Mesothelial cell of epicardium (in vitro differentiated cells): Measurements from ENCODE around the gene TXNDC12. TPM values are rescaled to one million over a fixed set of nuclear protein-coding genes. Genes with fewer than 3 reads are reported as not detected.
"Not testable (repeated sequence)": the region's sequence is repeated elsewhere in the genome, so short reads cannot be mapped to it uniquely, and the experiment has no call there.

Experiments
- DNase-seq, 2 experiments: peaks; one replicate each; pipeline ENCODE4 v3.0.0; 2021; ENCODE audit warnings: low spot score in 2 of 2; ENCODE audit not compliant: unreplicated experiment in 2 of 2
- H3K27ac Mint-ChIP-seq: 2 replicates; pipeline ENCODE4 v1.8.0; 2021; ENCODE audit warnings: mixed read lengths
- H3K27me3 Mint-ChIP-seq: 2 replicates; pipeline ENCODE4 v1.8.0; 2021; ENCODE audit warnings: low read depth, mixed read lengths
- H3K36me3 Mint-ChIP-seq: 2 replicates; pipeline ENCODE4 v1.8.0; 2021; ENCODE audit warnings: mixed read lengths
- H3K4me1 Mint-ChIP-seq: 2 replicates; pipeline ENCODE4 v1.8.0; 2021; ENCODE audit warnings: mixed read lengths
- H3K4me3 Mint-ChIP-seq: 2 replicates; pipeline ENCODE4 v1.8.0; 2021; ENCODE audit warnings: mild to moderate bottlenecking, moderate library complexity, mixed read lengths
- H3K9me3 Mint-ChIP-seq: 2 replicates; pipeline ENCODE4 v1.8.0; 2021; ENCODE audit warnings: mixed read lengths
- CTCF ChIP-seq: fragments of 200-600 bp; sonication (generic); IDR thresholded peaks from one replicate; pipeline ENCODE4 v1.5.0; 2021; ENCODE audit warnings: antibody characterized with exemption; ENCODE audit not compliant: unreplicated experiment
- total RNA-seq: library from RNA; stranded (reverse); gene quantifications from 3 replicates; pipeline ENCODE4 v1.2.1, GENCODE V29; 2021

The TXNDC12 gene
- total RNA-seq, 1 donor from 2014 or later: 46.7 TPM

GRCh38 chr1:52022133-52022532 lies 32.9 kb downstream of the TXNDC12 start:
- no peak for DNase-seq
- peaks cover 41% of the 10 kb centered on the region for H3K36me3 Mint-ChIP-seq
- H3K4me1 Mint-ChIP-seq: no peaks in the 10 kb centered on the region
- H3K27me3 Mint-ChIP-seq: no peaks in the 10 kb centered on the region
- no peak overlapping the region for H3K4me3 Mint-ChIP-seq
- no peak for TF ChIP-seq CTCF
- no peak overlapping the region for H3K27ac Mint-ChIP-seq
- no peaks in the 10 kb centered on the region for H3K9me3 Mint-ChIP-seq

GRCh38 chr1:52008071-52008809 lies 46.8 kb downstream of the TXNDC12 start:
- no peaks in the 10 kb centered on the region for H3K9me3 Mint-ChIP-seq
- H3K36me3 Mint-ChIP-seq: no peaks in the 10 kb centered on the region
- TF ChIP-seq CTCF: no peak
- no peak overlapping the region for H3K4me3 Mint-ChIP-seq
- H3K4me1 Mint-ChIP-seq: peaks cover 20% of the 10 kb centered on the region
- peak overlapping the region; percentile 53 for H3K27ac Mint-ChIP-seq
- DNase-seq: no peak
- H3K27me3 Mint-ChIP-seq: no peaks in the 10 kb centered on the region

GRCh38 chr1:52007215-52008002 lies 47.6 kb downstream of the TXNDC12 start:
- no peaks in the 10 kb centered on the region for H3K36me3 Mint-ChIP-seq
- H3K4me3 Mint-ChIP-seq: no peak overlapping the region
- no peaks in the 10 kb centered on the region for H3K9me3 Mint-ChIP-seq
- no peak for TF ChIP-seq CTCF
- peak overlapping the region; percentile 53 for H3K27ac Mint-ChIP-seq
- no peaks in the 10 kb centered on the region for H3K27me3 Mint-ChIP-seq
- peaks cover 20% of the 10 kb centered on the region for H3K4me1 Mint-ChIP-seq
- DNase-seq: no peak

GRCh38 chr1:52006081-52006553 lies 48.9 kb downstream of the TXNDC12 start:
- H3K4me3 Mint-ChIP-seq, H3K36me3 Mint-ChIP-seq, H3K27me3 Mint-ChIP-seq, H3K9me3 Mint-ChIP-seq, DNase-seq: not testable (repeated sequence)
- H3K27ac Mint-ChIP-seq: peak overlapping the region; percentile 77
- peaks cover 20% of the 10 kb centered on the region for H3K4me1 Mint-ChIP-seq

- Mint-ChIP-seq H3K27ac (peak overlapping the region; percentile 77), H3K4me1 (peaks cover 20% of the 10 kb centered on the region)
- H3K9me3 Mint-ChIP-seq, H3K4me3 Mint-ChIP-seq, H3K36me3 Mint-ChIP-seq, DNase-seq, H3K27me3 Mint-ChIP-seq: not testable (repeated sequence)
Observed at GRCh38 chr1:52005548-52005947, 49.4 kb downstream of the TXNDC12 start.

GRCh38 chr1:52003877-52004276 lies 51.1 kb downstream of the TXNDC12 start:
- Mint-ChIP-seq H3K9me3 (no peaks in the 10 kb centered on the region), H3K4me3 (no peak overlapping the region), H3K27ac (no peak overlapping the region), H3K4me1 (peaks cover 20% of the 10 kb centered on the region), H3K27me3 (no peaks in the 10 kb centered on the region), H3K36me3 (no peaks in the 10 kb centered on the region)
- TF ChIP-seq CTCF: no peak
- DNase-seq: no peak
